ENCODE data around the gene CDK14.

GRCh38 chr7:91240376-91240941 is 644.3 kb downstream of the CDK14 start:
- TF ChIP-seq CTCF (IDR thresholded peaks at IDR 0.05; ENCODE audit: insufficient read depth, low read length) (no peak), GABPA (IDR thresholded peaks at IDR 0.05; ENCODE audit: low read depth) (no peak)
